Kidney (tissue), 14 donors: ENCODE results near the gene SEC22A. TPM values are rescaled to one million over a fixed set of nuclear protein-coding genes. Genes with fewer than 3 reads are reported as not detected.

Experiments used
- DNase-seq, 5 donors: peaks; one replicate each; pipeline ENCODE4 v3.0.0-alpha.2; 2013 to 2020
- FAIRE-seq: peaks from 2 replicates; lab custom pipeline; 2012; peaks lifted over from hg19 to GRCh38; lab: Jason Lieb, UNC
- H3K27ac ChIP-seq, 2 donors: one replicate each; pipeline ENCODE4 v1.7.0; 2013; ENCODE audit warnings: low read depth in 2 of 2, low read length in 2 of 2, inconsistent platforms in 1 of 2
- H3K27me3 ChIP-seq: one replicate; pipeline ENCODE4 v1.7.1; 2013; ENCODE audit warnings: low read length, inconsistent platforms; ENCODE audit not compliant: control insufficient read depth, insufficient read depth
- H3K36me3 ChIP-seq, 3 donors: one replicate each; pipeline versions ENCODE4 v1.7.0 to v1.7.1; 2013; ENCODE audit warnings: low read length in 3 of 3, control low read depth in 1 of 3, inconsistent platforms in 1 of 3; ENCODE audit not compliant: insufficient read depth in 3 of 3, control insufficient read depth in 2 of 3
- H3K4me1 ChIP-seq, 3 donors: one replicate each; pipeline versions ENCODE4 v1.7.0 to v1.7.1; 2013; ENCODE audit warnings: low read length in 3 of 3, inconsistent platforms in 1 of 3, low read depth in 1 of 3; ENCODE audit not compliant: control insufficient read depth in 2 of 3, insufficient read depth in 2 of 3
- H3K4me3 ChIP-seq, 3 donors: one replicate each; pipeline versions ENCODE4 v1.7.0 to v1.8.1; 2013; ENCODE audit warnings: low read length in 3 of 3, control low read depth in 1 of 3, inconsistent platforms in 1 of 3
- H3K9ac ChIP-seq, 3 donors: one replicate each; pipeline versions ENCODE4 v1.7.0 to v1.7.1; 2013; ENCODE audit warnings: low read length in 3 of 3, control low read depth in 1 of 3, inconsistent platforms in 1 of 3
- H3K9me3 ChIP-seq, 3 donors: one replicate each; pipeline versions ENCODE4 v1.7.0 to v1.7.1; 2013; ENCODE audit warnings: low read length in 3 of 3, control low read depth in 1 of 3, inconsistent platforms in 1 of 3; ENCODE audit not compliant: control insufficient read depth in 2 of 3, insufficient read depth in 1 of 3
- intact Hi-C: fragments of 100-400 bp; cut with DNase I; formaldehyde crosslinking; loops from one replicate; pipeline ENCODE4 v1.11.1; 2022
- polyA plus RNA-seq: library from polyadenylated mRNA; stranded (reverse); fragments of 350-450 nt; fragmentation: Illumina TruSeq; extraction: RNeasy Lipid Tissue Mini Kit (QIAGEN cat#74804); gene quantifications from one replicate; pipeline ENCODE4 v1.2.3, GENCODE V29; 2014; ENCODE audit warnings: low read depth, low replicate concordance; ENCODE audit not compliant: insufficient read depth
- total RNA-seq: library from RNA; stranded (reverse); fragmentation: NEBNext Ultra II Directional; extraction: Animal tissue kit (Norgen Biotek cat#: 25700); gene quantifications from one replicate; pipeline ENCODE4 v1.2.1, GENCODE V29; 2021
- TF ChIP-seq, protein P1 (sequence below): IDR thresholded peaks from 3 replicates; pipeline ENCODE4 v1.5.1; 2012; ENCODE audit warnings: mild to moderate bottlenecking, moderate library complexity, borderline replicate concordance; ENCODE audit not compliant: insufficient read depth; ENCODE audit errors: extremely low read depth
- donor health status: control.
- donor health status: control.
- donor health status: control.
- donor health status: control.
- donor health status: control.
- donor health status: DM: yes; HTN: yes; CAD: no.
- donor health status: Normal renal cell carcinoma (clear cell type).

The SEC22A gene
- total and polyA plus RNA-seq, 2 donors from 2014 or later: 14.8 to 18.6 TPM

DNA sequence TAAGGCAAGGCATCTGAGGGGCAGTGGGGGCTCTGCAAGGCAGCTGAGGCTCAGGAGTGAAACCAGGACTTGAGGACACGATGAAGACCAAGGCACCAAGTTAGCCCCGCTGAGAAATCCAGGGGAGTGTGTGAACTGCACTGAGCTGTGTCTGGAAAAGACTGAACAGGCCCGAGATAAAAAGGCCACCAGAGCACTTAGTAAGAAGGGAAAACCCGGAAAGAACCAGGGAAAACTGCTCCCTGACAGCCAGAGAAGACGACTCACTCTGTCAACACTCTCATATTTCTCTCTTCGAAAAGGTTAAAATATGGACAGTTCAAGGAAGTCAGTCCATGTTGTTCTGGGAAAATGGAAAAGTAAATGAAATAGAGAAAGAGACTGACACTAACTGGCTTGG, 109.0 kb downstream of the SEC22A start:
- H3K9me3 ChIP-seq: no peaks in the 10 kb centered on the region
- H3K36me3 ChIP-seq: no peaks in the 10 kb centered on the region
- DNase-seq (peak in 1 of 5 donors; percentile 21), FAIRE-seq (no peak)
- no peaks in the 10 kb centered on the region for H3K4me1 ChIP-seq
- no peak overlapping the region for H3K27ac ChIP-seq
- H3K9ac ChIP-seq: no peak overlapping the region
- H3K4me3 ChIP-seq: no peak overlapping the region
- intact Hi-C loops: no loop called here
- H3K27me3 ChIP-seq: no peaks in the 10 kb centered on the region
- TF ChIP-seq, protein P1, sequence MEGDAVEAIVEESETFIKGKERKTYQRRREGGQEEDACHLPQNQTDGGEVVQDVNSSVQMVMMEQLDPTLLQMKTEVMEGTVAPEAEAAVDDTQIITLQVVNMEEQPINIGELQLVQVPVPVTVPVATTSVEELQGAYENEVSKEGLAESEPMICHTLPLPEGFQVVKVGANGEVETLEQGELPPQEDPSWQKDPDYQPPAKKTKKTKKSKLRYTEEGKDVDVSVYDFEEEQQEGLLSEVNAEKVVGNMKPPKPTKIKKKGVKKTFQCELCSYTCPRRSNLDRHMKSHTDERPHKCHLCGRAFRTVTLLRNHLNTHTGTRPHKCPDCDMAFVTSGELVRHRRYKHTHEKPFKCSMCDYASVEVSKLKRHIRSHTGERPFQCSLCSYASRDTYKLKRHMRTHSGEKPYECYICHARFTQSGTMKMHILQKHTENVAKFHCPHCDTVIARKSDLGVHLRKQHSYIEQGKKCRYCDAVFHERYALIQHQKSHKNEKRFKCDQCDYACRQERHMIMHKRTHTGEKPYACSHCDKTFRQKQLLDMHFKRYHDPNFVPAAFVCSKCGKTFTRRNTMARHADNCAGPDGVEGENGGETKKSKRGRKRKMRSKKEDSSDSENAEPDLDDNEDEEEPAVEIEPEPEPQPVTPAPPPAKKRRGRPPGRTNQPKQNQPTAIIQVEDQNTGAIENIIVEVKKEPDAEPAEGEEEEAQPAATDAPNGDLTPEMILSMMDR: no peak

DNA sequence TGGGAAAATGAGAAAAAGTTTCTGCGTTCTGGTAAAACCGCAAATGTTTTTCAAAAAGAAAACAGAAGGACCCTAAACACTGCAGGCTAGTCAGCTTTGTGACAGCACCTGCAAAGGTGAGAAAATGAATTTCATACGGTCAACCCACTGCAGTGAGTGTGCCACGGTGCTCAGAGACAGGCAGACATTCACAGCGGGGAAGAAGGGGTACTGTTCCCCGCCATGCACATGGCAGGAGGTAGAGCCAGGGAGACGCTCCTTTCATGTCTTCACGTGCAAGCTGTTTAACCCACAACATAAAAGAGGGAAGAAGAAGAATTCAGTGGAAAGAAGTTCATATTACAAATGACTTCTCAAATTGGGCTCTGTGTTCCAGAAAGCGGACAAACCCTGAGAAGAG, 109.5 kb downstream of the SEC22A start:
- H3K4me1 ChIP-seq: no peaks in the 10 kb centered on the region
- TF ChIP-seq, protein P1: no peak

DNA sequence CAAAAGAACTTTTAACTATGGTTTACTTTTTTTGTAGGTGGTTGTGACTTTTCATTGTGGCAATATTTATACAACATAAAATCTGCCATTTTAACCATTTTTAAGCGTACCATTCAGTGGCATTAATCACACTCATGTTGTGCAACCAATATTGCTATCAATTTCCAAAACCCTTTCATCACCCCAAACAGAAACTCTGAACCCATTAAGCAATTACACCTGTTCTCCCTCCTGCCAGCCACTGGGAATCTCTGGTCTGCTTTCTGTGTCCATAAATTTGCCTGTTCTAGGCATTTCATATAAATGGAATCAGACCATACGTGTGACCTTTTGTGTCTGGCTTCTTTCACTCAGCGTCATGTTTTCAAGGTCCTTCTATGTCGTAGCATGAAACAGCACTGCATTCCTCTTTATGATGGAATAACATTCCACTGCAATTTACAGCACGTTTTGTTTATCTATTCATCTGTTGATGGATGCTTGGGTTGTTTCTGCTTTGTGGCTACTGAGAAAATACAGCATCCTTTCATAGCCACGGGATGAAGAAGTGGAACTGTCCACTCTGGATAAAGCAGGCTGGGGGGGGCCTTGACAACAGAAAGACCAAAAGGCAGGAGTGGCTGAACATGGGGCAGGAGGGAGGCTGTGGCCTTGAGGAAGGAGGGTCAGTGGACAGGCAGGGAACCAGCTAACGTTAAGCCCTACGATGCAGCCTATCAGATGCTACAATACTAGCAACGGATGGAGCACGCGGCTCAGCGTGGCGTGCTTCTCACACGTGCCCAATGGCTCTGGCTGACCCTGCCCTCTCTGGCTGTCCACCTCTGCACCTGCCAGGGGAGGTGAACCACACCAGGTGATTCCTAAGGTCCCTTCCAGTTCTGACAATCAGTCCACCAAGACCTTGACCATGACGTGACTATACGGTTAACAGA, 110.9 kb downstream of the SEC22A start:
- H3K36me3 ChIP-seq: no peaks in the 10 kb centered on the region
- no peaks in the 10 kb centered on the region for H3K9me3 ChIP-seq
- no peaks in the 10 kb centered on the region for H3K27me3 ChIP-seq
- H3K4me3 ChIP-seq: no peak overlapping the region
- no peak for FAIRE-seq
- TF ChIP-seq, protein P1: no peak
- intact Hi-C loops: no loop called here
- no peaks in the 10 kb centered on the region for H3K4me1 ChIP-seq
- H3K27ac ChIP-seq: no peak overlapping the region
- H3K9ac ChIP-seq: no peak overlapping the region
- no peak for DNase-seq

More for the DNA sequence above, 109.5 kb downstream of the SEC22A start:
- H3K27me3 ChIP-seq: no peaks in the 10 kb centered on the region
- H3K36me3 ChIP-seq: no peaks in the 10 kb centered on the region
- intact Hi-C loops: no loop called here
- H3K9ac ChIP-seq: no peak overlapping the region
- H3K27ac ChIP-seq: no peak overlapping the region
- DNase-seq (no peak), FAIRE-seq (no peak)
- H3K9me3 ChIP-seq: no peaks in the 10 kb centered on the region
- no peak overlapping the region for H3K4me3 ChIP-seq
